GM19238 (cell line): ENCODE data around the gene SOCS3.
A peak's percentile ranks its signal among the peaks of the same experiment; 100 is the strongest.

Source experiments
- DNase-seq: peaks from one replicate; pipeline ENCODE4 v3.0.0; 2011; ENCODE audit warnings: low spot score; ENCODE audit not compliant: insufficient read length

SOCS3 gene

GRCh38 chr17:78390241-78391050, 30.6 kb upstream of the SOCS3 start:
- no peak for DNase-seq

GRCh38 chr17:78387977-78388941, 28.4 kb upstream of the SOCS3 start:
- DNase-seq = peak; percentile 46

GRCh38 chr17:78384479-78385175, 24.8 kb upstream of the SOCS3 start:
- no peak for DNase-seq

GRCh38 chr17:78383725-78384471, 24.0 kb upstream of the SOCS3 start:
- peak; percentile 48 for DNase-seq

GRCh38 chr17:78381601-78382232, 21.8 kb upstream of the SOCS3 start:
- no peak for DNase-seq

GRCh38 chr17:78380370-78380769, 20.5 kb upstream of the SOCS3 start:
- no peak for DNase-seq

GRCh38 chr17:78379131-78379491, 19.2 kb upstream of the SOCS3 start:
- no peak for DNase-seq

GRCh38 chr17:78378225-78379130, 18.6 kb upstream of the SOCS3 start, which contains the start of gene PGS1:
PGS1 (plus strand) TSS chr17:78378649; CDS start chr17:78378666, 17 bp downstream.
- DNase-seq = peak; percentile 71

- no peak for DNase-seq
Measured at GRCh38 chr17:78377858-78378224, 18.0 kb upstream of the SOCS3 start.

- no peak for DNase-seq
Measured at GRCh38 chr17:78376161-78376560, 16.3 kb upstream of the SOCS3 start.

- no peak for DNase-seq
Measured at GRCh38 chr17:78375401-78376151, 15.7 kb upstream of the SOCS3 start.

GRCh38 chr17:78374631-78375274, 14.9 kb upstream of the SOCS3 start:
- DNase-seq = no peak

- no peak for DNase-seq
Measured at GRCh38 chr17:78374189-78374588, 14.3 kb upstream of the SOCS3 start.

GRCh38 chr17:78372841-78373240, 13.0 kb upstream of the SOCS3 start:
- no peak for DNase-seq

- no peak for DNase-seq
Measured at GRCh38 chr17:78371056-78371455, 11.2 kb upstream of the SOCS3 start.

GRCh38 chr17:78369791-78370381, 10.0 kb upstream of the SOCS3 start:
- DNase-seq = no peak

- DNase-seq = no peak
Measured at GRCh38 chr17:78368854-78369495, 9.1 kb upstream of the SOCS3 start.
